Gastrocnemius medialis (tissue), 4 donors: Measurements from ENCODE around the gene PRPS1L1.

ENCODE experiments used
- POLR2A ChIP-seq, 2 donors: fragments of 450-650 bp; IDR thresholded peaks; one replicate each; pipeline ENCODE4 v1.6.1; 2017; ENCODE audit warnings: antibody characterized with exemption in 2 of 2, mild to moderate bottlenecking in 2 of 2, moderate library complexity in 2 of 2
- TF ChIP-seq, protein P1 (sequence below), 5 experiments: fragments of 450-650 bp in 3 of 5; fragments of 200-600 bp in 2 of 5; sonication (generic) in 2 of 5; IDR thresholded peaks in 4 of 5; conservative IDR thresholded peaks in 1 of 5; 1 replicate in 4 of 5; 2 replicates in 1 of 5; pipeline ENCODE4 v1.5.1; 2016 to 2019; ENCODE audit warnings: antibody characterized with exemption in 5 of 5, mild to moderate bottlenecking in 3 of 5, moderate library complexity in 3 of 5

DNA sequence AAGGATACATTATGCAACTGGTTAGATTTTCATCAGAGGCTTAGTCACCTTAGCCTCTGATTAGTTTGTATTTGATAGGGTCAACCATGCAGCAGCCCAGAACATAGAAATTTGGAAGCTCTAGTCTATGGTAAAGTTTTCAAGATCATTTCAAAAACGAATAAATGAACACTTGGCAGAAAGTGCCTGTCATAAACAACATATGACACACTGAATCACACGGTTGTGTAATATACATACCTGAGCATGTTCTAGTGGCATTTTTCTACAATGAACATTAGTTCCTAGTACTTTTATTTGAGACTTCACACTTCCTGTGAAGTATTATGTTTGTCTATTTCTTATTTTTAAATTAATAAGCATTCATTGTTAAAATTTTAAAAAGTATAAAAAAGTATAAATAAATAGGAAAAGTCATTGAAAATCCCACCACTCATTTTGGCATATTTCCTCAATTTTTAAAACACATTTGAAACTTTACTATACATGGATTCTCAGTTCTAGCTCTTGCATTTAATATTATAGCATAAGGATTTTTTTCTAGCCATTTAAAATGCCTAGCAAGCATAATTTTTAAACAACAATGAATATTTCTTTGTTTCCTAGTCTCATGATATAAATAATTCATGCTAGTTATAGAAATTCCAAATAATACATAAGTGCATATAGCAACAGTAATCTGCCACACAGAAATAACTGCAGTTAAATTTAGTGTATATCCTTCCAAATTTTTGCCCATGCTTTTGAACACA is 25.7 kb upstream of the PRPS1L1 start:
- TF ChIP-seq, protein P1, sequence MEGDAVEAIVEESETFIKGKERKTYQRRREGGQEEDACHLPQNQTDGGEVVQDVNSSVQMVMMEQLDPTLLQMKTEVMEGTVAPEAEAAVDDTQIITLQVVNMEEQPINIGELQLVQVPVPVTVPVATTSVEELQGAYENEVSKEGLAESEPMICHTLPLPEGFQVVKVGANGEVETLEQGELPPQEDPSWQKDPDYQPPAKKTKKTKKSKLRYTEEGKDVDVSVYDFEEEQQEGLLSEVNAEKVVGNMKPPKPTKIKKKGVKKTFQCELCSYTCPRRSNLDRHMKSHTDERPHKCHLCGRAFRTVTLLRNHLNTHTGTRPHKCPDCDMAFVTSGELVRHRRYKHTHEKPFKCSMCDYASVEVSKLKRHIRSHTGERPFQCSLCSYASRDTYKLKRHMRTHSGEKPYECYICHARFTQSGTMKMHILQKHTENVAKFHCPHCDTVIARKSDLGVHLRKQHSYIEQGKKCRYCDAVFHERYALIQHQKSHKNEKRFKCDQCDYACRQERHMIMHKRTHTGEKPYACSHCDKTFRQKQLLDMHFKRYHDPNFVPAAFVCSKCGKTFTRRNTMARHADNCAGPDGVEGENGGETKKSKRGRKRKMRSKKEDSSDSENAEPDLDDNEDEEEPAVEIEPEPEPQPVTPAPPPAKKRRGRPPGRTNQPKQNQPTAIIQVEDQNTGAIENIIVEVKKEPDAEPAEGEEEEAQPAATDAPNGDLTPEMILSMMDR (IDR thresholded peaks at IDR 0.05 in 4 of 5, conservative IDR thresholded peaks at IDR 0.05 in 1 of 5) = no peak
- no peak for TF ChIP-seq POLR2A (IDR thresholded peaks at IDR 0.05)
